HG03439 (cell line): ENCODE measurements around the gene FOXJ2.
"Not testable (repeated sequence)": the region's sequence is repeated elsewhere in the genome, so short reads cannot be mapped to it uniquely, and the experiment has no call there.

Experiments
- ATAC-seq: cut with Tn5 transposase; IDR thresholded peaks from one replicate; pipeline ENCODE4 v1.9.1; 2021; ENCODE audit warnings: mild to moderate bottlenecking, moderate library complexity; ENCODE audit not compliant: unreplicated experiment

Gene FOXJ2

DNA sequence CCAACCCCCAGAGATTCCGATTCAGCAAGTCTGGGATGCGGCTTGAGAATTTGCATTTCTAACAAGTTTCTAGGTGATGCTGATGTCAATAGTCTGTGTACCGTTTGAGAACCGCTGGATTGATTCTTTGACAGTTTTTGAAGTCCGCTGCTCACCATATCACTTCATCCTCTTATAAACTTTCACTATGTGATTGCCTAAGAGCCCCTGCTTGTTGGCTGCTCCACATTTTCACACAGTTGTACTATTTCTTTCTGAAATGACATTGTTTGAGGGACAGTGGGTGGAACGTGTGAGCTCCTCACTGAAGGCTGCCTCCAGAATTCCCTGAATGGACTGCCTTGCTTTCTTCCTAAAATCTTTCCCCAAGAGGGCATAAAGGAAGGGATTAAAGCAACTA, 26.0 kb downstream of the FOXJ2 start:
- ATAC-seq, result no peak

DNA sequence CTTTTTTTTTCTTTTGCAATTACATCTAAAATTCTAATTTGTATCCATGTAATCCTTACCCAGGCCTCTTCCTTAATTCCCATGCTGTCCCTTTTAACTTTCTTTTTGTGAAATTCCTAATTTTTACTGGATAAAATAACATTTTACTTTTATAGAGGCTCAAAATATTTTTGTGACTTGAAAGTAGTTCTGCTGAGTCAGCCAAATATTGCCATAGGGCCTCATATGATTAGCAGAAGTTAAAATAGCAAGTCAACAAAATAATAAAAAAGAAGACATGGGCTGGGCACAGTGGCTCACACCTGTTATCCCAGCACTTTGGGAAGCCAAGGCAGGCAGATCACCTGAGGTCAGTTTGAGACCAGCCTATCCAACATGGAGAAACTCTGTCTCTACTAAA, 31.6 kb downstream of the FOXJ2 start:
- ATAC-seq, result no peak

DNA sequence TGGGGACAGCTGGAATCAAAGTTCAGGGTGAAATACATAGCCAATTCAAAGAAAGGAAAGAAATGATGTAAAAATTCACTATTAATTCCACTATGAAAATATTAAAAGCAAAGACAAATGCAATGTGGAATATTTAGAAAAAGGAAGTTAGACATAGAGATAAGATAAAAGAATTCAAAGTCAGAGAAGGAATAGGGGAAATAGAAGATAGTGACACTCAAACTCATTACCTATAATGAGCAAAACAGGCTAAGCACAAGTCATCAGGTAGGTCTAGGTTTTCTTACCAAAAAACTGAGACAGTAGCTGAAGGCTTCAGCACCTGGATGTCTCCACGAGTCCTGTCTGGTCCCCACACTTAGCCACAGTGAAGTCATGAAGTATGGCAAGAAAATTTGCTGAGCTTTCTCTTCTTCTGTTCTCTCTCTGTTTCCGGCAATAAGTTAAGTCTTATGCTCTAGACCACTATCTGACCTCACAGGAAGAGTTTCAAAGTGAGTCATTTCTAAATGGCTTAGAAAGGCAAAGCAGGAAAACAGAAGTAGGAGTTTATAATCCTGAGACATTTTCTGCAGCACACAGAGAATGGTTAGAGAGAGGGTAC, 33.6 kb downstream of the FOXJ2 start, which contains the start of gene C3AR1:
C3AR1 (minus strand) TSS at position 369 of the 604 bp plus-strand sequence. CDS start 6,174 bp downstream, outside the sequence.
- ATAC-seq, result no peak

DNA sequence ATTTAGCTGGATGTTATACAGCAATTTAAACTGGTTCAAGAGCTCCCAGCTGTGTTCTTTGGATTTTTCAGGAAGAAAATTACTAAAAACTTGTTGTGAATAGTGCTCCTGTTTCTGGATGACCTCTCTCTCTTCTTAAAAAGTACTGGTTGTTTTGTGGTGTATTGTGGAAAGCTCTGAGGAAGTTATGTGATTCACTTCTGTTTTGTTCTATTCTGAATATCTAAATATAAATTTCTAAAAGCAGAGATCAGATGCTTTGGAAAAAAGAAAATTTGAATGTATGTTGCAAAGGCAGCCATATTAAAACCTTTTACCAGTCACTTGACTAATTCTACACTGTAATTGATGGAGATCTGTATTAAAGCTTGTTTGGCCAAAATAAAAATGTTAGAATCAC, 37.1 kb downstream of the FOXJ2 start:
- no peak for ATAC-seq

DNA sequence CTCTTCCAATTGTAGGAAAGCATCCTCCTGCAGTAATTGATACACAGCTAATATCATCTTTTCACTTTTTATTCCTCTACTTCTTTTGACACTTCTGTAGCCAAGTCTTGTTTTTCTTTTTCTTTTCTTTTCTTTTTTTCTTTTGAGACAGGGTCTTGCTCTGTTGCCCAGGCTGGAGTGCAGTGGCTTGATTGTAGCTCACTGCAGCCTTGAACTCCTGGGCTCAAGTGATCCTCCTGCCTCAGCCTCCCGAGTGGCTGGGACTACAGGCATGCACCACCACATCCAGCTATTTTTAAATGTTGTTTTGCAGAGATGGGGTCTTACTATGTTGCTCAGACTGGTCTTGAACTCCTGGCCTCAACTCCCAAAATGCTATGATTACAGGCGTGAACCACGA, 39.3 kb downstream of the FOXJ2 start:
- ATAC-seq, result not testable (repeated sequence)

DNA sequence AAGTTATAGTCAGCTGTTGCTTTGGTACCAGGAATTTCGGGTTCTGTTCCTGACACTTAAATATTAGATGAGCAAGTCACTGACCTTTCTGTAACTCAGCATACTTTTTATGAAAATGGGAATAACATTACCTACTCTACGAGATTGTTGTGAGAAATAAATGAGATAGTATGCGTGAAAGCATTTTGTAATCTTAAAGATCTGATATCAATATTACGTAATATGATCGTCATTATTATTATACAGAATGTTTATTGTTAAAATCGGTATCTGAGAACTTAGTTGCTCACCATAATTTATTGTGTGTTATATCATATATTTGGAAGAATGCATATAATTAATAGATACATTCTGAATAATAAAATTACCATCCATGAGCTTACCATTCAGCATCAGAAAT, 43.4 kb downstream of the FOXJ2 start:
- ATAC-seq, result no peak

DNA sequence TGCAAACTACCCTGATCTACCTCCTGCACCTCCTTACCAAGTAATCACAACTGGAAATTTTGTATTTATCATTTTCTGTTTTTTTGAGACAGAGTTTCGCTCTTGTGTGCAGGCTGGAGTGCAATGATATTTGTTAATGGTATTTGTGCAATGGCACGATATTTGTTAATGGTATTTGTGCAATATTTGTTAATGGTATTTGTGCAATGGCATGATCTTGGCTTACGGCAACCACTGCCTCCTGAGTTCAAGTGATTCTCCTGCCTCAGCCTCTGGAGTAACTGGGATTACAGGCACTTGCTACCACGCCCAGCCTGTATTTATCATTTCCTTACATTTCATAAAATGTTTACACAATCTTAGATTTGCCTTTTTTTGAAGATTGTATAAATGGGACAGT, 43.9 kb downstream of the FOXJ2 start:
- ATAC-seq, result no peak

DNA sequence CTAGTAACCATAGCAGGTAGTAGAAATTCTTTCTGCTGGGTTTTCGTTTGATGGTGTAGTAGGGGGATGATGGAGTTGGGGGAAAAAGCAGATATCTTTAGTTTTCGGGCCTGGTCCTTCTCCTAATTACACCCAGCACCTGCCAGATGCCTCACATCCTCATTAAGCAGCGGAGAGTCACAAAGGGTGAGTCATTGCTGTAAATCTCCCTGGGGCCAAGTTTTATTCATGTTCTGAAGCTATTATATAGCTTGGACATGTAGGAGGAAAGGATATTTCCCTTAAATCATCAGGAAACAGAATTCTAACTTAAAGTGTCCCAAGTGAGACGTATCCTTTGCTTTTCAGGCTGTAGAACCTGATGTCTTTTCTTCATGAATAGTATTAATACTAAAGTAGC, 44.7 kb downstream of the FOXJ2 start:
- ATAC-seq, result no peak

DNA sequence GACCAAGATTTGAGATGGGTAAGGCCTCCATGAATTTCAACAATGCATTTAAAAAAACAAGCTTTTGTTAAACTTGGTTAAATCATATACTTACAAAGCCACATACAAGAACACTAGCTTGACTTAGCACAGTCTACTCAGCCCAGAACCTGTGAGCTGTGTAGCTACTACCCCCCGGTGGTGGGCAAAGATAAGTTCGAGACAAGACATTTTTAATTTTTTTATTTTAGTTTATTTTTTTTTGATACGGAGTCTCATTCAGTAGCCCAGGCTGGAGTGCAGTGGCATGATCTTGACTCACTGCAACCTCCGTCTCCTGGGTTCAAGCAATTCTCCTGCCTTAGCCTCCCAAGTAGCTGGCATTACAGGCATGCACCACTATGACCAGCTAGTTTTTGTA, 45.9 kb downstream of the FOXJ2 start:
- no peak for ATAC-seq

DNA sequence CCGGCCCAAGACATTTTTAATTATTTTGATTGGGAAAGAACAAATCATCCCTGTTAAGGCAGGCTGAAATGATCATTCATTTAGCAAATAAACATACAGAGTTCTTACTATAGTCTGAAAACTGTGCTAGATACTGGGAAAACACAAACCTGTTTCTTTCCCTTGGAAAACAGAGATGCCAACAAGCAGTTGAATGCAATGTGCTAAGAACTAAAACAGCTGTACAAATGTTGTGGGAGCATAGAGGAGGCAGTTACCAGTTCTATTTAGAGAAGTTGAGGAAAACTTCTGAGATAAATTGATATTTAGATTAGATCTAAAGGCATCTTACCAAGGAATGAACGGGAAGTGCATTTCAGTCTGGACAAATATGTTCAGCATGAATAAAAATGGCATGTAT, 46.4 kb downstream of the FOXJ2 start:
- ATAC-seq, result no peak

DNA sequence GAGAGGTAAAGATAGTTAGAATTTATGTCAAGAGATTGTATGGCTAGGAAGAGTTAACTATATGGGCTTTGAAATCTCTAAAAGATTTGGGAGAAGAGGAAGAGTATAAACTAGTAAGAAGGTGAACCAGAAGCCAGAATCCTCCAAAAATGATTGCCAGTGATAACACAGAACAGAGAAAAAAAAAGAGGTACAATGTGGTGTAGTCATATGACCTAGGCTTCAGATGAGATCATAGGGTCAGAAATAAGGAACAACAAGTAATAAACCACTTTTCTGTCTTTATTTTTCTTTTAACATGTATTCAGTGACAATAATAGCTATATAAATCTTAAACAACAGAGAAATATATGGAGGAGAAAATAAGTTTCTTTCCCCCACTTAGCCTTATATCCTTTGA, 47.6 kb downstream of the FOXJ2 start:
- no peak for ATAC-seq

DNA sequence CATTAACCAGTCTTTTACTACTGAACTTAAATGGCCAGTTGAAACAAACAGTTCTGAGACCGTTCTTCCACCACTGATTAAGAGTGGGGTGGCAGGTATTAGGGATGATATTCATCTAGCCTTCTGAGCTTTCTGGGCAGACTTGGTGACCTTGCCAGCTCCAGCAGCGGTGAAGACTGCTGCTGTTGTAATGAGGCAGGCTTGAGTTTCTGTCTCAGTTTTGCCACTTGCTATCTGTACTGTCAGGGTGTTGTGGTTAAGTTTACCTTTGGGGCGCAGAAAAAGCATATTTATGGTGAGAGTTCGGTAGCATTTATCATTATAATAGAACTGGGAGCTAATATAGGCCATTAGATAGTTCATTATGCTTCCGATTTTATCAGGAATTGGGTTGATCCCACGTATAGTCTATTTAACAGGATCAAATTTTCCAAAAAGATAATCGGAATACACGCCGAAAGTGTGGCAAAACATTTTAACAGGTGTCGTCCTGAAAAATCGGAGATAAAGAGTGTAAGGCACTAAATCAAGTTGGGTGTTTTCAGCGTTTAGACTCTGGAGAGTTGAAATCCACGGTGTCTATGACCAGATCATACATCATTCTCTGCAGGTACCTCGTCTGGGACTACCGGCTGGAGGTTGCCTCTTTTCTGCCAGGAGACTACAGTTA, 48.9 kb downstream of the FOXJ2 start:
- no peak for ATAC-seq

DNA sequence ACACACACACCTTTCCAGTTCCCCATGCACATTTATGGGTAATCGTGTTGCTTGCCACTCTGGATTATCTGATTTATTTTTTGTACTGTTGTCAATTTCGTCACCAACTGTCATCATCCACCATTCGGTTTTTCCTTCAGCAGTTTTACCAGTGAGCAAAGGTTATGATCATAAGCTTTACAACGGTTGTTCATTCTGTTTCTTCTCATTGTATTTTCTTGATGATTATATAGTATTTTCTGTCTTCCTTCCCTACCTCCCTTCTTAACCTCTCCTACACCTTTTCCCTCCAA, 50.2 kb downstream of the FOXJ2 start:
- ATAC-seq, result no peak

DNA sequence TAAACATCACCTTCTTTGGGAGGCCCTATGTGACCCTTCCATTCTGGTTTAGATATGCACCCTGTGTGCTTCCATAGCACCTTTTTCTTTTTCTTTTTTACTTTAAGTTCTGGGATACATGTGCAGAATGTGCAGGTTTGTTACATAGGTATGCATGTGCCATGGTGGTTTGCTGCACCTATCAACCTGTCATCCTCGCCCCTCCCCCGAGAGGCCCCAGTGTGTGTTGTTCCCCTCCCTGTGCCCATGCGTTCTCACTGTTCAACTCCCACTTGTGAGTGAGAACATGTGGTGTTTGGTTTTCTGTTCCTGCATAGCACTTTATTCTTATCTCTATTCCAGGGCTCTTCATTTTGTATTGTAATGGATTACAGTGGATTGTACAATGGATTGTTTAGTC, 51.8 kb downstream of the FOXJ2 start:
- ATAC-seq, result not testable (repeated sequence)

DNA sequence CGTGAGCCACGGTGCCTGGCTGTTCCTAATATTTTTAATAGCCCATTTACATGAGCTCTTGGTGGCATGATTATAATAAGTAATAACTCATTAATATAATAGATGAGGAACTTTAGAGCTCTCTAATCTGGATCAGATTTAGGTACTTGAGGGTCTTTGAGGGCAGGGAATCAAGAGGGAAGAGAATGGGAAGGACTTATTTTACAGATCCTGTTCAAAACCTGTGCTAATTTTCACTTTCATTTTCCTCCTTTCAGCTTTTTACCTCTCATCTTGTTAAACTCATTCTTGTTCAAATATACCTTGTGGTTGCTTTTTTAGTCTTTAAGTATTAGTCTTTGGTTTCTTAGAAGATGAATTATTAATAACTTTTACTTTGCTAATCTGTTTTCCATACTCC, 55.1 kb downstream of the FOXJ2 start:
- ATAC-seq, result no peak

DNA sequence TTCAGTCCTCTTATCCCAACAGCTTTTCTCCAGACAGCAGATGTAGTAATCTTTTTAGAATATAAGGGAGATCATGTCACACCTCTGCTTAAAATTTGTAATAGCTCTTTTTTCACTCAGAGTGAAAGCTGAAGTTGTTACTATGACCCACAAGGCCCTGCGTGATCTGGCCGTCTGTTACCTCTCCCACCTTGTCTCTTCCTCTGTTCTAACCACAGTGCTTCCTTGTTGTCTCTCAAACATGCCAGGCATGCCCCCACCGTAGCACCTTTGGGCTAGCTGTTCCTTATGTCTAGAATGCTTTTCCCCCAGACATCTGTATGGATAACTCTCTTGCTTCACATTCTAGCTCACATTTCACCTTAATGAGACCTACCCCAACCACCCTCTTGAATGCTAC, 56.1 kb downstream of the FOXJ2 start:
- ATAC-seq, result no peak

DNA sequence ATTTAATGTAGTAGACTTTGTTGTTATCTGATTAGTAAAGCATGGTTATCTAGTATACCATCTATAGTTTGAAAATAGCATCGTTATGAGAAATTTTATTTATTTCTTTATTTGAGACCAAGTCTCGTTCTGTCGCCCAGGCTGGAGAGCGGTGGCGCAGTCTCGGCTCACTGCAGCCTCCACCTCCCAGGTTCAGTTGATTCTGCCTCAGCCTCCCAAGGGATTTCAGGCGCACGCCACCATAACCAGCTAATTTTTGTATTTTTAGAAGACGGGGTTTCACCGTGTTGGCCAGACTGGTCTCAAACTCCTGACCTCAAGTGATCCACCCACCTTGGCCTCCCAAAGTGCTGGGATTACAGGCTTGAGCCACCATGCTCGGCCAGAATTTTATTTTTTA, 56.8 kb downstream of the FOXJ2 start:
- not testable (repeated sequence) for ATAC-seq

DNA sequence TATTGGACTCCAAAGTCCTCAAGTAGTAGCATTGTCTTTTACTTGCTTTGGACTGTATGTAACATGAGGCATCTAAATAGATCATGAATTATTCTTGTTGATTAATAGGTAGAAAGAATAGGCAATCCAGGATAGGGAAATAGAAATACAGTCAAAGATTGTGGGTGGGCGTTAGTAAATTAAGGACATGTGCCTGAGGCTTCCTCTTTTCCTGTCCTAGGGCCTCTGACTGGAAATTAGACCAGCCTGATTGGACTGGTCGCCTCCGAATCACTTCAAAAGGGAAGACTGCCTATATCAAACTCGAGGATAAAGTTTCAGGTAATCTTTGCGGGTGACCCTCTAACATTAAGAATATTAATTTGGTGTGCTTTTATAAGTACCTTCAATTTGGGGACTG, 57.2 kb downstream of the FOXJ2 start:
- no peak for ATAC-seq

DNA sequence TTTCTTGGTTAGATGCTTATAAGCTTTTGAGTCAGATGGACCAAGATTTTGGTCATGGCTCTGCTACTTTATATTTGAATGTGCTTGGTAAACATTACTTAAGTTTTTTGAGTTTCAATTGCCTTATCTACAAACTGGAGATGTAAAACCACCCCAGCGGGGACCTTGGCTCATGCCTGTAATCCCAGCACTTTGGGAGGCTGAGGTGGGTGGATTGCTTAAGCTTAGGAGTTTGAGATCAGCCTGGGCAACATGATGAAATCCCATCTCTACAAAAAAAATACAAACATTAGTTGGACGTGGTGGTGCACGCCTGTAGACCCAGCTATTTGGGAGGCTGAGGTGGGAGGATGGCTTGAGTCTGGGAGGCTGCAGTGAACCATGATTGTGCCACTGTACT, 60.8 kb downstream of the FOXJ2 start:
- ATAC-seq, result no peak

DNA sequence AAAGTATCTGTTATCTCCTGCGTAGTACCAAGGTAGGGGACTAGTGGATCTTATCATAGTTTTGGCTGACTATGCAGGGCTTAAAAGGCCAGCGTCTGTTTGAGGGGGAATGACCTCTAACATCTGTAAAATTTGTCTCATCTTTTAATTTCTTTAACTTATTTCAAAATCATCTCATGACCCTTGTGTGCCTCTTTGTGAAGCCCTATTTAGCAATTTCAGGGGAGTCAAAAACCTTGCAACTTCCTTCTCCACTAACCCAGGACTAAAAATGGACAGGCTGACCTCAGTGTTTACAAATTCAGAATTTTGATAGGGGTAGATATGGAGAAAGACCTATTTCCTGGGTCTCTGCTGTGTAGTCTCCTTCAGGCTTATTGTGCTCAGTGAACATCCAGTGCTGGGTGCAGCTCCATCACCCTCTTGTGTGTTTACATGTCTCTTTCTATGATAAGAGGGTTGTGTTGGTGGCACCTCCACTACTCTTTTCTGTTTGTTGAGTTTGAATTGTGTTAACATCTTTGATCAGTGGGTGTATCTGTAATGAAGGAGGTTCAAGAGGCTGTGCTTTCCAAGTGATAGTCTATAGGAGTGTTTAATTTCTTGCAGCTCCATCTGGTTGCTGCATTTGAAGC, 63.9 kb downstream of the FOXJ2 start:
- ATAC-seq, result no peak

DNA sequence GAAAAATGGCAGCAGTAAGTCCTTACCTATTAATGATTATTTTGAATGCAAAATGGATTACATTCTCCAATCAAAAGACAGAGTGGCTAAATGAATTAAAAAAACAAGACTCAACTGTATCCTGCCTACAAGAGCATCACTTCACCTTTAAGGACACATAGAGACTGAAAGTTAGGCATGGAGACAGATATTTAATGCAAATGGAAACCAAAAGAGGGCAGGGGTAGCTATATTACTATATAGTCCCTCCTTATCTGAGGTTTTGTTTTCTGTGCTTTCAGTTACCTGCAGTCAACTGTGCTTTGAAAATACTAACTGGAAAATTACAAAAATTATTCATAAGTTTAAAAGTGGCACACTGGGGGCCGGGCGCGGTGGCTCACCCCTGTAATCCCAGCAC, 66.7 kb downstream of the FOXJ2 start:
- no peak for ATAC-seq
